Measurements from ENCODE around the gene VCL. TPM values are rescaled to one million over a fixed set of nuclear protein-coding genes. Genes with fewer than 3 reads are reported as not detected.
"Not testable (repeated sequence)": the region's sequence is repeated elsewhere in the genome, so short reads cannot be mapped to it uniquely, and the experiment has no call there.

The VCL gene
- total RNA-seq, 1 donor: 513 TPM

- DNase-seq (ENCODE audit: low read depth): no peak
- H3K4me3 ChIP-seq (ENCODE audit: low read depth, low read length): peak overlapping the region; percentile 61
- TF ChIP-seq, protein P1, sequence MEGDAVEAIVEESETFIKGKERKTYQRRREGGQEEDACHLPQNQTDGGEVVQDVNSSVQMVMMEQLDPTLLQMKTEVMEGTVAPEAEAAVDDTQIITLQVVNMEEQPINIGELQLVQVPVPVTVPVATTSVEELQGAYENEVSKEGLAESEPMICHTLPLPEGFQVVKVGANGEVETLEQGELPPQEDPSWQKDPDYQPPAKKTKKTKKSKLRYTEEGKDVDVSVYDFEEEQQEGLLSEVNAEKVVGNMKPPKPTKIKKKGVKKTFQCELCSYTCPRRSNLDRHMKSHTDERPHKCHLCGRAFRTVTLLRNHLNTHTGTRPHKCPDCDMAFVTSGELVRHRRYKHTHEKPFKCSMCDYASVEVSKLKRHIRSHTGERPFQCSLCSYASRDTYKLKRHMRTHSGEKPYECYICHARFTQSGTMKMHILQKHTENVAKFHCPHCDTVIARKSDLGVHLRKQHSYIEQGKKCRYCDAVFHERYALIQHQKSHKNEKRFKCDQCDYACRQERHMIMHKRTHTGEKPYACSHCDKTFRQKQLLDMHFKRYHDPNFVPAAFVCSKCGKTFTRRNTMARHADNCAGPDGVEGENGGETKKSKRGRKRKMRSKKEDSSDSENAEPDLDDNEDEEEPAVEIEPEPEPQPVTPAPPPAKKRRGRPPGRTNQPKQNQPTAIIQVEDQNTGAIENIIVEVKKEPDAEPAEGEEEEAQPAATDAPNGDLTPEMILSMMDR (IDR thresholded peaks at IDR 0.05; ENCODE audit: insufficient read depth, low read depth, low read length): no peak
Observed at GRCh38 chr10:73997461-73997786, 492 bp upstream of the VCL start.

DNA sequence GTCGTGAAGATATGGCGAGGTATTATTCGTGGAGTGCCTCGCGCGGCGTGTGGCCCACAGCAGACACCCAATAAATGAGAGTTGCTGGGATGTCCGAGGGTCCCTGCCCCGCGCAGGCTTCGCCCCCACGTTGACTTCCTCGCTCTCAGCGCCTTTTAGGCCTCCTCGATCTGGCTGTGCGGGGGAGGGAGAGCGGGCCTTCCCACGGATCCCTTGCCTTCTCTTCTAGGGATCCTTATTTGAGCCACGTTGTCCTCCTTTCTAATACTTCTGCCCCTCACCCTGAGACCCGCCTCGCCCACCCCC is 660 bp downstream of the VCL start:
- TF ChIP-seq, protein P1 (IDR thresholded peaks at IDR 0.05; ENCODE audit: insufficient read depth, low read depth, low read length): no peak
- peak overlapping the region; percentile 100 for H3K4me3 ChIP-seq (ENCODE audit: low read depth, low read length)
- DNase-seq (ENCODE audit: low read depth): no peak

DNA sequence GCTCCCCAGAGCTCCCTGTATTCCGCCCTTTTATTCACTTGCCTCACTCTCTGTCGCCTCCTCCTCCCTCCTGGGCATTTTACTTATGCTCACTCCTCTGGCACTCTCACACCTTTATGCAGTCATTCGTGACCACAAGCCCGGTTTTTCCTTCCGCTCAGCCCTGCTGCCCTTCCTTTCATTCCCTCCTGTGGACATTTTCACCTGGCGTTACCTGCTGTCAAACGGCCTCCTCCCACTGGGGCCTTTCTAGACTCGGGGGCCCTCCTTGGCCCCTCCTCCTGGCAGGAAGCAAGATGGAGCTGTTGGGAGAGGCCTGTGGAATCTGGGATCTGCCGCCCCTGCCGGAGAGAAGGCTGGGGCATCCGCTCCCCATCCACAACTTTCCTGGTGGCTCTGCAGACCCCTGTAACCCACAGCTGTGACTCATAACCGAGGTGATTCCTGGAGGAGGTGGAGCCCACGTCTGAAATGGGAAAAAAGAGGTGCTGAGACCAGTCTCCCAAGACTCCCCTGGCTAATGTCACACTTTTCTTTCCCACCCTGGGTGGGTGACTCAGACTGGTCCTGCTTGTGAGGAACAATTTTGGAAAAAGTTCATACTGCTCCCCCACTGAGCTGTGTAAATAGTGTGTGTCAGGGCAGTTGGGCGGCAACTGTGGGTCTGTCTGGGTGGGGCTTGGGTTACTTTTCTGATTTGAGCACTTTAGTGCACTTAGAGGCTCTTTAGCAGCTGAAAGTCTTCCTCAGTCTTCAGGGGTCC is 1.2 kb downstream of the VCL start:
- H3K4me3 ChIP-seq (ENCODE audit: low read depth, low read length): peak overlapping the region; percentile 100
- DNase-seq (ENCODE audit: low read depth): peak; percentile 72
- TF ChIP-seq, protein P1 (IDR thresholded peaks at IDR 0.05; ENCODE audit: insufficient read depth, low read depth, low read length): peak; percentile 62

DNA sequence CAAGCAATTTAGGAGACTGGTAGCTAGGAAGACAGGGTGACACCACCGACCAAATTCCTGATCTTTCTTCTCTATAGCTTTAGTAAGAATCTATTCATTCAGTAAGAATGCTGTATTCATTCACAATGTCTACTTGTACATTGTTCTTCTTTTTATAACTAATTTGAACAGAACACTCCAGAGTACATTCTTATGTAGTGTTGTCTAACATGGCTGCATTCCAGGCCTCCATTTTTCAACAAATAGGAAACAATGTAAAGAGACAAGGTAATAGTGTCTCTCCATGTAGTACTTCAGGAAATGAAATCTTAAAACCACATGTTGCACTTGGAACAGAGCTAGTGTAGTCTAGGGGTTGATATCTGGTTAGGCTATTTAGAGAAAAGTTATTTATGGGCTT is 1.8 kb downstream of the VCL start:
- TF ChIP-seq, protein P1 (IDR thresholded peaks at IDR 0.05; ENCODE audit: insufficient read depth, low read depth, low read length): no peak
- no peak for DNase-seq (ENCODE audit: low read depth)
- H3K4me3 ChIP-seq (ENCODE audit: low read depth, low read length): peak overlapping the region; percentile 100

DNA sequence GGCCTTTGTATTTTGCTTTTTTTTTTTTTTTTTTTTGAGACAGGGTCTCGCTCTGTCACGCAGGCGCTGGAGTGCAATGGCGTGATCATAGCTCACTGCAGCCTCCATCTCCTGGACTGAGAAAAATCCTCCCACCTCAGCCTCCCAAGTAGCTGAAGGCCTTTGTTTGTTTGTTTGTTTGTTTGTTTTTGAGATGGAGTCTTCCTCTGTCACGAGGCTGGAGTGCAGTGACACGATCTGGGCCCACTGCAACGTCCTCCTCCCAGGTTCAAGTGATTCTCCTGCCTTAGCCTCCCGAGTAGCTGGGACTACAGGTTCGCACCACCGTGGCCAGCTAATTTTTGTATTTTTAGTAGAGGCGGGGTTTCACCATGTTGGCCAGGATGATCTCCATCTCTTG is 2.3 kb downstream of the VCL start:
- peak overlapping the region; percentile 100 for H3K4me3 ChIP-seq (ENCODE audit: low read depth, low read length)
- DNase-seq (ENCODE audit: low read depth): not testable (repeated sequence)

DNA sequence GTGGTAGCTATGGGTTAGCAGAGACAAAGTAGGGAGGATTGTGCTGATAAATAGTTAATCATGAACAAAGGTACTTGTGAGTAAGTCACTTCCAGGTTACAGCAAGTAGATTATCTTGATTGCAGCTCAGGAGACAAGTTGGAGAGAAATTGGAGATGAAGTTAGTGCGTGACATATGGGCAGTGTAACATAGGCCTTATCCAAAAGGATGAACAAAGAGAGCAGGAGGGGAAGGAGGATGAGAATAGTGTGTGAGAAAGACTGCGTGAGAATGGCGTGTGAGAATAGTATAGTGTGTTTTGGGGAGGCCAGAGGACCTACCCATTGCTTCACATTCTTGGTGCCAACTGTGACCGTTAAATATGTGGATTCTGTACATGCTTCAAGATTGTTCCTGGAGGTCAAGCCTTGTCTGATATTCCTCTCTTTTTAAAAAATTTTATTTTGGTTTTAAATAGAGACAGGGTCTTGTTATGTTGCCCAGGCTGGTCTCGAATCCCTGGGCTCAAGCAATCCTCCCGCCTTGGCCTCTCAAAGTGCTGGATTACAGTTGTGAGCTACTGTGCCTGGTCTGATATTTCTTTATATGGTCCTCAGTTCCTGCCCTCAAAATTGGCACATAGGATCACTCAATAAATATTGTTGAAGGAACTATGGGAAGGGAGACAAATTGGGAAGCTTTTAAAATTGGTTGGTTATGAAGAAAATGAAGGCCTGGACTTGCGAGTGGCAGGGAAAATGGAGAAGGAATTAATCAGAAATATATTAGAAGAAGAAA is 3.2 kb downstream of the VCL start:
- DNase-seq (ENCODE audit: low read depth): no peak
- peak overlapping the region; percentile 100 for H3K4me3 ChIP-seq (ENCODE audit: low read depth, low read length)
- TF ChIP-seq, protein P1 (IDR thresholded peaks at IDR 0.05; ENCODE audit: insufficient read depth, low read depth, low read length): no peak

- no peak for DNase-seq (ENCODE audit: low read depth)
- H3K4me3 ChIP-seq (ENCODE audit: low read depth, low read length): no peak overlapping the region
- TF ChIP-seq, protein P1 (IDR thresholded peaks at IDR 0.05; ENCODE audit: insufficient read depth, low read depth, low read length): no peak
Observed at GRCh38 chr10:74006269-74006668, 8.4 kb downstream of the VCL start.
